Measurements from ENCODE around the gene RRAD. TPM values are rescaled to one million over a fixed set of nuclear protein-coding genes. Genes with fewer than 3 reads are reported as not detected.

RRAD gene
- polyA plus RNA-seq, 1 donor from 2014 or later = 1.0 TPM

- Histone ChIP-seq H3K36me3 (ENCODE audit: insufficient read depth, low read length) (no peaks in the 10 kb centered on the region), H3K27ac (ENCODE audit: low read length) (no peak overlapping the region), H3K9me3 (ENCODE audit: low read length) (no peaks in the 10 kb centered on the region), H3F3A (ENCODE audit: insufficient read depth, low read length, poor library complexity, severe bottlenecking) (no peaks in the 10 kb centered on the region), H4K20me1 (ENCODE audit: insufficient read depth) (no peaks in the 10 kb centered on the region), H3K4me3 (ENCODE audit: low read length) (no peak overlapping the region), H3K79me2 (replicated peaks; ENCODE audit: insufficient read depth, low read length) (no peaks in the 10 kb centered on the region), H3K9me2 (ENCODE audit: insufficient read depth, low read length) (no peaks in the 10 kb centered on the region), H3K27me3 (ENCODE audit: insufficient read depth, low read depth, low read length) (peaks cover 35% of the 10 kb centered on the region), H3K4me2 (ENCODE audit: low read length) (no peak overlapping the region), H3K9ac (ENCODE audit: low read length) (no peak overlapping the region), H2AFZ (ENCODE audit: low read depth, low read length) (no peak overlapping the region)
- TF ChIP-seq POLR2AphosphoS5 (IDR thresholded peaks at IDR 0.05) (no peak), TAF1 (IDR thresholded peaks at IDR 0.05; ENCODE audit: low read depth) (no peak), EZH2 (IDR thresholded peaks at IDR 0.05; ENCODE audit: borderline replicate concordance, insufficient read depth, low read length, poor library complexity, severe bottlenecking) (no peak), RAD21 (conservative IDR thresholded peaks at IDR 0.05) (no peak), SMC3 (conservative IDR thresholded peaks at IDR 0.05; ENCODE audit: poor library complexity) (no peak), EP300 (conservative IDR thresholded peaks at IDR 0.05; ENCODE audit: poor library complexity, severe bottlenecking) (no peak), MXI1 (conservative IDR thresholded peaks at IDR 0.05; ENCODE audit: poor library complexity, severe bottlenecking) (no peak)
- TF ChIP-seq, protein P1, sequence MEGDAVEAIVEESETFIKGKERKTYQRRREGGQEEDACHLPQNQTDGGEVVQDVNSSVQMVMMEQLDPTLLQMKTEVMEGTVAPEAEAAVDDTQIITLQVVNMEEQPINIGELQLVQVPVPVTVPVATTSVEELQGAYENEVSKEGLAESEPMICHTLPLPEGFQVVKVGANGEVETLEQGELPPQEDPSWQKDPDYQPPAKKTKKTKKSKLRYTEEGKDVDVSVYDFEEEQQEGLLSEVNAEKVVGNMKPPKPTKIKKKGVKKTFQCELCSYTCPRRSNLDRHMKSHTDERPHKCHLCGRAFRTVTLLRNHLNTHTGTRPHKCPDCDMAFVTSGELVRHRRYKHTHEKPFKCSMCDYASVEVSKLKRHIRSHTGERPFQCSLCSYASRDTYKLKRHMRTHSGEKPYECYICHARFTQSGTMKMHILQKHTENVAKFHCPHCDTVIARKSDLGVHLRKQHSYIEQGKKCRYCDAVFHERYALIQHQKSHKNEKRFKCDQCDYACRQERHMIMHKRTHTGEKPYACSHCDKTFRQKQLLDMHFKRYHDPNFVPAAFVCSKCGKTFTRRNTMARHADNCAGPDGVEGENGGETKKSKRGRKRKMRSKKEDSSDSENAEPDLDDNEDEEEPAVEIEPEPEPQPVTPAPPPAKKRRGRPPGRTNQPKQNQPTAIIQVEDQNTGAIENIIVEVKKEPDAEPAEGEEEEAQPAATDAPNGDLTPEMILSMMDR (IDR thresholded peaks at IDR 0.05; ENCODE audit: poor library complexity, severe bottlenecking) = no peak
- TF ChIP-seq, protein P2, sequence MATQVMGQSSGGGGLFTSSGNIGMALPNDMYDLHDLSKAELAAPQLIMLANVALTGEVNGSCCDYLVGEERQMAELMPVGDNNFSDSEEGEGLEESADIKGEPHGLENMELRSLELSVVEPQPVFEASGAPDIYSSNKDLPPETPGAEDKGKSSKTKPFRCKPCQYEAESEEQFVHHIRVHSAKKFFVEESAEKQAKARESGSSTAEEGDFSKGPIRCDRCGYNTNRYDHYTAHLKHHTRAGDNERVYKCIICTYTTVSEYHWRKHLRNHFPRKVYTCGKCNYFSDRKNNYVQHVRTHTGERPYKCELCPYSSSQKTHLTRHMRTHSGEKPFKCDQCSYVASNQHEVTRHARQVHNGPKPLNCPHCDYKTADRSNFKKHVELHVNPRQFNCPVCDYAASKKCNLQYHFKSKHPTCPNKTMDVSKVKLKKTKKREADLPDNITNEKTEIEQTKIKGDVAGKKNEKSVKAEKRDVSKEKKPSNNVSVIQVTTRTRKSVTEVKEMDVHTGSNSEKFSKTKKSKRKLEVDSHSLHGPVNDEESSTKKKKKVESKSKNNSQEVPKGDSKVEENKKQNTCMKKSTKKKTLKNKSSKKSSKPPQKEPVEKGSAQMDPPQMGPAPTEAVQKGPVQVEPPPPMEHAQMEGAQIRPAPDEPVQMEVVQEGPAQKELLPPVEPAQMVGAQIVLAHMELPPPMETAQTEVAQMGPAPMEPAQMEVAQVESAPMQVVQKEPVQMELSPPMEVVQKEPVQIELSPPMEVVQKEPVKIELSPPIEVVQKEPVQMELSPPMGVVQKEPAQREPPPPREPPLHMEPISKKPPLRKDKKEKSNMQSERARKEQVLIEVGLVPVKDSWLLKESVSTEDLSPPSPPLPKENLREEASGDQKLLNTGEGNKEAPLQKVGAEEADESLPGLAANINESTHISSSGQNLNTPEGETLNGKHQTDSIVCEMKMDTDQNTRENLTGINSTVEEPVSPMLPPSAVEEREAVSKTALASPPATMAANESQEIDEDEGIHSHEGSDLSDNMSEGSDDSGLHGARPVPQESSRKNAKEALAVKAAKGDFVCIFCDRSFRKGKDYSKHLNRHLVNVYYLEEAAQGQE (IDR thresholded peaks at IDR 0.05; ENCODE audit: borderline replicate concordance) = no peak
Measured at GRCh38 chr16:66923866-66924265, 1.5 kb downstream of the RRAD start.

- no peaks in the 10 kb centered on the region for H3K9me2 ChIP-seq (ENCODE audit: insufficient read depth, low read length)
- H3K27me3 ChIP-seq (ENCODE audit: insufficient read depth, low read depth, low read length) = peaks cover 35% of the 10 kb centered on the region
- no peaks in the 10 kb centered on the region for H4K20me1 ChIP-seq (ENCODE audit: insufficient read depth)
- no peak overlapping the region for H2AFZ ChIP-seq (ENCODE audit: low read depth, low read length)
- no peaks in the 10 kb centered on the region for H3K36me3 ChIP-seq (ENCODE audit: insufficient read depth, low read length)
- H3K79me2 ChIP-seq (replicated peaks; ENCODE audit: insufficient read depth, low read length) = no peaks in the 10 kb centered on the region
- H3K9me3 ChIP-seq (ENCODE audit: low read length) = no peaks in the 10 kb centered on the region
- H3F3A ChIP-seq (ENCODE audit: insufficient read depth, low read length, poor library complexity, severe bottlenecking) = no peaks in the 10 kb centered on the region
- no peak overlapping the region for H3K9ac ChIP-seq (ENCODE audit: low read length)
- no peak overlapping the region for H3K27ac ChIP-seq (ENCODE audit: low read length)
- H3K4me2 ChIP-seq (ENCODE audit: low read length) = no peak overlapping the region
- H3K4me3 ChIP-seq (ENCODE audit: low read length) = no peak overlapping the region
- no peak for TF ChIP-seq SMC3 (conservative IDR thresholded peaks at IDR 0.05; ENCODE audit: poor library complexity)
- TF ChIP-seq, protein P1 (IDR thresholded peaks at IDR 0.05; ENCODE audit: poor library complexity, severe bottlenecking) = no peak
- no peak for TF ChIP-seq TAF1 (IDR thresholded peaks at IDR 0.05; ENCODE audit: low read depth)
- TF ChIP-seq, protein P2 (IDR thresholded peaks at IDR 0.05; ENCODE audit: borderline replicate concordance) = no peak
- TF ChIP-seq RAD21 (conservative IDR thresholded peaks at IDR 0.05) = no peak
- TF ChIP-seq EZH2 (IDR thresholded peaks at IDR 0.05; ENCODE audit: borderline replicate concordance, insufficient read depth, low read length, poor library complexity, severe bottlenecking) = no peak
- no peak for TF ChIP-seq MXI1 (conservative IDR thresholded peaks at IDR 0.05; ENCODE audit: poor library complexity, severe bottlenecking)
- TF ChIP-seq EP300 (conservative IDR thresholded peaks at IDR 0.05; ENCODE audit: poor library complexity, severe bottlenecking) = no peak
- TF ChIP-seq POLR2AphosphoS5 (IDR thresholded peaks at IDR 0.05) = no peak
Measured at GRCh38 chr16:66923247-66923731, 2.0 kb downstream of the RRAD start.
